ENCODE results near the gene NUDT14. TPM values are rescaled to one million over a fixed set of nuclear protein-coding genes. Genes with fewer than 3 reads are reported as not detected.

NUDT14 gene
- total RNA-seq, 1 donor from 2014 or later, result 59.1 TPM

GRCh38 chr14:105153739-105154475, 27.2 kb downstream of the NUDT14 start:
- H3K4me3 ChIP-seq, result no peak overlapping the region
- no peaks in the 10 kb centered on the region for H3K27me3 ChIP-seq
- no peaks in the 10 kb centered on the region for H3K36me3 ChIP-seq
- intact Hi-C loops (cut with DNase I), result no loop called here
- H3K9me3 ChIP-seq, result no peaks in the 10 kb centered on the region
- no peak for TF ChIP-seq CTCF (IDR thresholded peaks at IDR 0.05)
- ATAC-seq (no peak), DNase-seq (no peak)
- H3K27ac ChIP-seq, result no peak overlapping the region
- no peaks in the 10 kb centered on the region for H3K4me1 ChIP-seq

- H3K9me3 ChIP-seq, result no peaks in the 10 kb centered on the region
- intact Hi-C loops (cut with DNase I), result no loop called here
- H3K27me3 ChIP-seq, result no peaks in the 10 kb centered on the region
- H3K36me3 ChIP-seq, result no peaks in the 10 kb centered on the region
- ATAC-seq, result peak; percentile 28
- H3K27ac ChIP-seq, result peak overlapping the region; percentile 30
- no peak overlapping the region for H3K4me3 ChIP-seq
- no peaks in the 10 kb centered on the region for H3K4me1 ChIP-seq
- no peak for TF ChIP-seq CTCF (IDR thresholded peaks at IDR 0.05)
- no peak for DNase-seq
These were observed 27.8 kb downstream of the NUDT14 start for GRCh38 chr14:105153331-105153731.

GRCh38 chr14:105152794-105153241, 28.3 kb downstream of the NUDT14 start:
- no peak for TF ChIP-seq CTCF (IDR thresholded peaks at IDR 0.05)
- no peak for DNase-seq
- Histone ChIP-seq H3K27me3 (no peaks in the 10 kb centered on the region), H3K9me3 (no peaks in the 10 kb centered on the region), H3K27ac (peak overlapping the region; percentile 30), H3K36me3 (no peaks in the 10 kb centered on the region), H3K4me1 (no peaks in the 10 kb centered on the region), H3K4me3 (no peak overlapping the region)
- ATAC-seq, result no peak
- intact Hi-C loops (cut with DNase I), result no loop called here

- Histone ChIP-seq H3K4me3 (no peak overlapping the region), H3K27ac (peak overlapping the region; percentile 30), H3K36me3 (no peaks in the 10 kb centered on the region), H3K9me3 (no peaks in the 10 kb centered on the region), H3K4me1 (no peaks in the 10 kb centered on the region), H3K27me3 (no peaks in the 10 kb centered on the region)
- TF ChIP-seq CTCF (IDR thresholded peaks at IDR 0.05), result no peak
- no peak for ATAC-seq
- no peak for DNase-seq
- intact Hi-C loops (cut with DNase I), result no loop called here
These were observed 29.0 kb downstream of the NUDT14 start for GRCh38 chr14:105151838-105152793.

GRCh38 chr14:105151084-105151837, 29.9 kb downstream of the NUDT14 start:
- ATAC-seq (no peak), DNase-seq (no peak)
- no peak overlapping the region for H3K4me3 ChIP-seq
- no peaks in the 10 kb centered on the region for H3K4me1 ChIP-seq
- H3K27me3 ChIP-seq, result no peaks in the 10 kb centered on the region
- no peaks in the 10 kb centered on the region for H3K9me3 ChIP-seq
- intact Hi-C loops (cut with DNase I), result no loop called here
- TF ChIP-seq CTCF (IDR thresholded peaks at IDR 0.05), result no peak
- no peaks in the 10 kb centered on the region for H3K36me3 ChIP-seq
- H3K27ac ChIP-seq, result no peak overlapping the region
